ENCODE data around the gene PGC. TPM values are rescaled to one million over a fixed set of nuclear protein-coding genes. Genes with fewer than 3 reads are reported as not detected.

PGC gene
- total RNA-seq, 1 experiment from 2014 or later, result not detected

- no peaks in the 10 kb centered on the region for H4K20me1 ChIP-seq (ENCODE audit: control insufficient read depth, insufficient read depth, insufficient read length)
Measured at GRCh38 chr6:41736800-41737555, 10.2 kb downstream of the PGC start.

More at GRCh38 chr6:41736800-41737555, 10.2 kb downstream of the PGC start:
- H3K79me2 ChIP-seq (ENCODE audit: insufficient read depth, low read length), result no peaks in the 10 kb centered on the region
- Mint-ChIP-seq H3K9me3 (no peaks in the 10 kb centered on the region; a peak in 1 of 5 replicates), H3K27ac (no peak overlapping the region), H3K4me3 (no peak overlapping the region; a peak in 1 of 5 replicates), H3K4me1 (peaks cover 32% of the 10 kb centered on the region in 2 experiments), H3K36me3 (ENCODE audit: insufficient read depth in 1 of 3, low read depth in 3 of 3) (no peaks in the 10 kb centered on the region; a peak in 1 of 7 replicates), H3K27me3 (ENCODE audit: low read depth) (peaks cover 24% of the 10 kb centered on the region)
- no peak for DNase-seq
- peaks cover 12% of the 10 kb centered on the region for H3K23me2 ChIP-seq (ENCODE audit: insufficient read length, low read depth, low read length, poor library complexity, severe bottlenecking)
- H3K4me1 ChIP-seq (ENCODE audit: insufficient read depth, low read length), result no peaks in the 10 kb centered on the region; the same call in 1 of the 2 replicates
- H3K56ac ChIP-seq (ENCODE audit: insufficient read length, low read depth, low read length), result no peak overlapping the region
- H2BK120ac ChIP-seq (ENCODE audit: low read depth, low read length, poor library complexity, severe bottlenecking), result no peak overlapping the region
- WGBS (ENCODE audit: extremely low coverage, insufficient read length, low lambda C conversion rate), result no CpG with 5 or more reads among the region's 13 CpGs
- H3T11ph ChIP-seq (ENCODE audit: low read length), result no peak overlapping the region
- H3K79me1 ChIP-seq (ENCODE audit: insufficient read depth, low read depth, low read length, poor library complexity, severe bottlenecking), result no peaks in the 10 kb centered on the region
- no peak overlapping the region for H3K4ac ChIP-seq (ENCODE audit: low read depth, low read length)
- no peak overlapping the region for H4K5ac ChIP-seq (ENCODE audit: insufficient read length, low read depth, low read length)
- no peak overlapping the region for H2BK5ac ChIP-seq (ENCODE audit: insufficient read length, low read length)
- H2AFZ ChIP-seq (ENCODE audit: low read length), result no peak overlapping the region
- no peaks in the 10 kb centered on the region for H3K9me3 ChIP-seq (ENCODE audit: control insufficient read depth, low read depth, low read length)
- no peak overlapping the region for H4K91ac ChIP-seq (ENCODE audit: insufficient read length, low read depth, low read length)
- H3K18ac ChIP-seq (ENCODE audit: insufficient read length, low read depth, low read length), result no peak overlapping the region
- H3K27ac ChIP-seq (ENCODE audit: insufficient read length, low read depth, low read length), result no peak overlapping the region
- no peak overlapping the region for H2AK5ac ChIP-seq (ENCODE audit: insufficient read length, low read length)
- no peak overlapping the region for H2BK12ac ChIP-seq (ENCODE audit: insufficient read length, low read depth, low read length)
- no peak overlapping the region for H3K23ac ChIP-seq (ENCODE audit: insufficient read length, low read depth, low read length)
- H4K8ac ChIP-seq (replicated peaks; ENCODE audit: insufficient read length, low read depth, low read length), result no peak overlapping the region
- H3K27me3 ChIP-seq (ENCODE audit: insufficient read depth, low read length), result no peaks in the 10 kb centered on the region
- no peak overlapping the region for H3K4me2 ChIP-seq (ENCODE audit: insufficient read depth, insufficient read length, low read length)
- no peak overlapping the region for H2BK15ac ChIP-seq (ENCODE audit: low read depth, low read length)
- no peak for TF ChIP-seq CTCF (conservative IDR thresholded peaks at IDR 0.05)
- no peak overlapping the region for H2BK20ac ChIP-seq (ENCODE audit: low read depth, low read length, poor library complexity, severe bottlenecking)
- H3K9ac ChIP-seq (ENCODE audit: extremely low read depth, insufficient read length, low read length), result no peak overlapping the region
- no peak overlapping the region for H3K14ac ChIP-seq (ENCODE audit: insufficient read depth, low read length)

Measured in H9 (cell line).